ENCODE data around the gene SKP2. TPM values are rescaled to one million over a fixed set of nuclear protein-coding genes. Genes with fewer than 3 reads are reported as not detected.

SKP2 gene
- total RNA-seq, 1 experiment from 2014 or later: 36.0 TPM

- H3K4me1 ChIP-seq (ENCODE audit: low read length): peaks cover 8% of the 10 kb centered on the region; the same call in 1 of the 2 replicates
- H3K9me2 ChIP-seq (replicated peaks; ENCODE audit: insufficient read depth, low read length): no peaks in the 10 kb centered on the region
- H3K36me3 ChIP-seq (ENCODE audit: insufficient read depth, low read length): peaks cover 52% of the 10 kb centered on the region; the same call in 1 of the 2 replicates
- H3K79me2 ChIP-seq (ENCODE audit: low read length): peaks cover 20% of the 10 kb centered on the region
- H2AFZ ChIP-seq (ENCODE audit: low read length): no peak overlapping the region
- H3K9ac ChIP-seq (ENCODE audit: low read length): no peak overlapping the region
- H3K27me3 ChIP-seq (ENCODE audit: low read length): no peaks in the 10 kb centered on the region
- H3K4me3 ChIP-seq (ENCODE audit: low read length): no peak overlapping the region
- no peaks in the 10 kb centered on the region for H4K20me1 ChIP-seq (ENCODE audit: insufficient read depth, low read depth, low read length)
- no peaks in the 10 kb centered on the region for H3K9me3 ChIP-seq (ENCODE audit: low read length)
- no peak for DNase-seq
- H3K4me2 ChIP-seq (ENCODE audit: low read depth, low read length, poor library complexity, severe bottlenecking): no peak overlapping the region
- H3K27ac ChIP-seq (ENCODE audit: low read length): no peak overlapping the region
These were observed 56.9 kb downstream of the SKP2 start for GRCh38 chr5:36208786-36209185.

GRCh38 chr5:36209664-36210063, 57.8 kb downstream of the SKP2 start:
- Histone ChIP-seq H2AFZ (ENCODE audit: low read length) (no peak overlapping the region), H3K79me2 (ENCODE audit: low read length) (peaks cover 18% of the 10 kb centered on the region), H3K36me3 (ENCODE audit: insufficient read depth, low read length) (peaks cover 56% of the 10 kb centered on the region; the same call in 1 of the 2 replicates), H3K4me2 (ENCODE audit: low read depth, low read length, poor library complexity, severe bottlenecking) (no peak overlapping the region), H4K20me1 (ENCODE audit: insufficient read depth, low read depth, low read length) (no peaks in the 10 kb centered on the region), H3K27ac (ENCODE audit: low read length) (no peak overlapping the region), H3K4me1 (ENCODE audit: low read length) (peaks cover 9% of the 10 kb centered on the region; the same call in 1 of the 2 replicates), H3K9me3 (ENCODE audit: low read length) (no peaks in the 10 kb centered on the region), H3K27me3 (ENCODE audit: low read length) (no peaks in the 10 kb centered on the region), H3K4me3 (ENCODE audit: low read length) (no peak overlapping the region), H3K9me2 (replicated peaks; ENCODE audit: insufficient read depth, low read length) (no peaks in the 10 kb centered on the region), H3K9ac (ENCODE audit: low read length) (no peak overlapping the region)
- DNase-seq: no peak

GRCh38 chr5:36214436-36214835, 62.5 kb downstream of the SKP2 start:
- Histone ChIP-seq H3K9ac (ENCODE audit: low read length) (no peak overlapping the region), H3K4me2 (ENCODE audit: low read depth, low read length, poor library complexity, severe bottlenecking) (no peak overlapping the region), H2AFZ (ENCODE audit: low read length) (no peak overlapping the region), H3K4me3 (ENCODE audit: low read length) (no peak overlapping the region), H3K36me3 (ENCODE audit: insufficient read depth, low read length) (peaks cover 65% of the 10 kb centered on the region), H3K9me2 (replicated peaks; ENCODE audit: insufficient read depth, low read length) (no peaks in the 10 kb centered on the region), H3K79me2 (ENCODE audit: low read length) (peaks cover 22% of the 10 kb centered on the region), H3K4me1 (ENCODE audit: low read length) (peaks cover 32% of the 10 kb centered on the region), H3K27ac (ENCODE audit: low read length) (peak overlapping the region; percentile 76; the same call in 1 of the 2 replicates), H3K9me3 (ENCODE audit: low read length) (no peaks in the 10 kb centered on the region), H4K20me1 (ENCODE audit: insufficient read depth, low read depth, low read length) (no peaks in the 10 kb centered on the region), H3K27me3 (ENCODE audit: low read length) (no peaks in the 10 kb centered on the region)
- peak; percentile 56 for DNase-seq

GRCh38 chr5:36215910-36216309, 64.0 kb downstream of the SKP2 start:
- H3K9me3 ChIP-seq (ENCODE audit: low read length): no peaks in the 10 kb centered on the region
- peaks cover 70% of the 10 kb centered on the region for H3K36me3 ChIP-seq (ENCODE audit: insufficient read depth, low read length)
- DNase-seq: peak; percentile 65

GRCh38 chr5:36217567-36217966, 65.7 kb downstream of the SKP2 start:
- Histone ChIP-seq H3K79me2 (ENCODE audit: low read length) (peaks cover 32% of the 10 kb centered on the region), H3K27ac (ENCODE audit: low read length) (peak overlapping the region; percentile 76), H3K9me2 (replicated peaks; ENCODE audit: insufficient read depth, low read length) (no peaks in the 10 kb centered on the region), H3K27me3 (ENCODE audit: low read length) (no peaks in the 10 kb centered on the region), H2AFZ (ENCODE audit: low read length) (no peak overlapping the region), H4K20me1 (ENCODE audit: insufficient read depth, low read depth, low read length) (no peaks in the 10 kb centered on the region), H3K4me3 (ENCODE audit: low read length) (no peak overlapping the region), H3K9ac (ENCODE audit: low read length) (no peak overlapping the region), H3K9me3 (ENCODE audit: low read length) (no peaks in the 10 kb centered on the region), H3K36me3 (ENCODE audit: insufficient read depth, low read length) (peaks cover 77% of the 10 kb centered on the region), H3K4me1 (ENCODE audit: low read length) (peaks cover 35% of the 10 kb centered on the region), H3K4me2 (ENCODE audit: low read depth, low read length, poor library complexity, severe bottlenecking) (peak overlapping the region; percentile 48)
- DNase-seq: no peak

More at GRCh38 chr5:36215910-36216309, 64.0 kb downstream of the SKP2 start:
- Histone ChIP-seq H3K4me2 (ENCODE audit: low read depth, low read length, poor library complexity, severe bottlenecking) (peak overlapping the region; percentile 48), H3K79me2 (ENCODE audit: low read length) (peaks cover 23% of the 10 kb centered on the region), H3K4me1 (ENCODE audit: low read length) (peaks cover 32% of the 10 kb centered on the region), H3K9me2 (replicated peaks; ENCODE audit: insufficient read depth, low read length) (no peaks in the 10 kb centered on the region), H3K27me3 (ENCODE audit: low read length) (no peaks in the 10 kb centered on the region), H2AFZ (ENCODE audit: low read length) (no peak overlapping the region), H3K27ac (ENCODE audit: low read length) (peak overlapping the region; percentile 76), H4K20me1 (ENCODE audit: insufficient read depth, low read depth, low read length) (no peaks in the 10 kb centered on the region), H3K9ac (ENCODE audit: low read length) (no peak overlapping the region), H3K4me3 (ENCODE audit: low read length) (no peak overlapping the region)

GRCh38 chr5:36217988-36218387, 66.1 kb downstream of the SKP2 start:
- Histone ChIP-seq H3K9me3 (ENCODE audit: low read length) (no peaks in the 10 kb centered on the region), H3K9ac (ENCODE audit: low read length) (no peak overlapping the region), H3K4me1 (ENCODE audit: low read length) (peaks cover 39% of the 10 kb centered on the region), H3K27me3 (ENCODE audit: low read length) (no peaks in the 10 kb centered on the region), H3K36me3 (ENCODE audit: insufficient read depth, low read length) (peaks cover 75% of the 10 kb centered on the region), H3K4me2 (ENCODE audit: low read depth, low read length, poor library complexity, severe bottlenecking) (no peak overlapping the region), H2AFZ (ENCODE audit: low read length) (no peak overlapping the region), H3K9me2 (replicated peaks; ENCODE audit: insufficient read depth, low read length) (no peaks in the 10 kb centered on the region), H3K79me2 (ENCODE audit: low read length) (peaks cover 31% of the 10 kb centered on the region), H3K27ac (ENCODE audit: low read length) (no peak overlapping the region), H4K20me1 (ENCODE audit: insufficient read depth, low read depth, low read length) (no peaks in the 10 kb centered on the region), H3K4me3 (ENCODE audit: low read length) (no peak overlapping the region)
- no peak for DNase-seq

GRCh38 chr5:36222620-36223019, 70.7 kb downstream of the SKP2 start:
- no peak for DNase-seq
- no peak overlapping the region for H3K4me3 ChIP-seq (ENCODE audit: low read length)
- peak overlapping the region; percentile 65 for H3K27ac ChIP-seq (ENCODE audit: low read length)
- no peaks in the 10 kb centered on the region for H3K9me2 ChIP-seq (replicated peaks; ENCODE audit: insufficient read depth, low read length)
- H3K4me1 ChIP-seq (ENCODE audit: low read length): peaks cover 23% of the 10 kb centered on the region
- no peak overlapping the region for H3K9ac ChIP-seq (ENCODE audit: low read length)
- no peak overlapping the region for H3K4me2 ChIP-seq (ENCODE audit: low read depth, low read length, poor library complexity, severe bottlenecking)
- peaks cover 65% of the 10 kb centered on the region for H3K36me3 ChIP-seq (ENCODE audit: insufficient read depth, low read length)
- H2AFZ ChIP-seq (ENCODE audit: low read length): no peak overlapping the region
- H3K79me2 ChIP-seq (ENCODE audit: low read length): peaks cover 43% of the 10 kb centered on the region
- no peaks in the 10 kb centered on the region for H4K20me1 ChIP-seq (ENCODE audit: insufficient read depth, low read depth, low read length)
- no peaks in the 10 kb centered on the region for H3K27me3 ChIP-seq (ENCODE audit: low read length)
- no peaks in the 10 kb centered on the region for H3K9me3 ChIP-seq (ENCODE audit: low read length)

GRCh38 chr5:36227046-36227445, 75.1 kb downstream of the SKP2 start:
- Histone ChIP-seq H3K9ac (ENCODE audit: low read length) (no peak overlapping the region), H3K36me3 (ENCODE audit: insufficient read depth, low read length) (peaks cover 29% of the 10 kb centered on the region), H4K20me1 (ENCODE audit: insufficient read depth, low read depth, low read length) (no peaks in the 10 kb centered on the region), H3K27me3 (ENCODE audit: low read length) (no peaks in the 10 kb centered on the region), H2AFZ (ENCODE audit: low read length) (no peak overlapping the region), H3K4me1 (ENCODE audit: low read length) (peaks cover 49% of the 10 kb centered on the region), H3K4me2 (ENCODE audit: low read depth, low read length, poor library complexity, severe bottlenecking) (no peak overlapping the region), H3K4me3 (ENCODE audit: low read length) (no peak overlapping the region), H3K27ac (ENCODE audit: low read length) (no peak overlapping the region), H3K79me2 (ENCODE audit: low read length) (peaks cover 75% of the 10 kb centered on the region), H3K9me3 (ENCODE audit: low read length) (no peaks in the 10 kb centered on the region), H3K9me2 (replicated peaks; ENCODE audit: insufficient read depth, low read length) (no peaks in the 10 kb centered on the region)
- no peak for DNase-seq
